Ishikawa (cell line): Measurements from ENCODE around the gene PSD2.
A peak's percentile ranks its signal among the peaks of the same experiment; 100 is the strongest.

ENCODE experiments used
- CEBPB ChIP-seq: IDR thresholded peaks from 2 replicates; pipeline ENCODE4 v1.6.1; 2012
- EGR1 ChIP-seq: IDR thresholded peaks from 2 replicates; pipeline ENCODE4 v1.6.1; 2012
- EP300 ChIP-seq: IDR thresholded peaks from 2 replicates; pipeline ENCODE4 v1.6.1; 2012; ENCODE audit warnings: borderline replicate concordance
- FOXM1 ChIP-seq: IDR thresholded peaks from 2 replicates; pipeline ENCODE4 v1.6.1; 2012; ENCODE audit warnings: low read depth, borderline replicate concordance
- TCF12 ChIP-seq: IDR thresholded peaks from 2 replicates; pipeline ENCODE4 v1.6.1; 2012; ENCODE audit warnings: low read depth
- YY1 ChIP-seq: IDR thresholded peaks from 2 replicates; pipeline ENCODE4 v1.6.1; 2012; ENCODE audit warnings: low read depth
- ZBTB7A ChIP-seq: IDR thresholded peaks from 2 replicates; pipeline ENCODE4 v1.6.1; 2012; ENCODE audit warnings: low read depth

- no peak for TF ChIP-seq FOXM1
- TF ChIP-seq EP300 = no peak
- no peak for TF ChIP-seq CEBPB
- TF ChIP-seq TCF12 = no peak
- TF ChIP-seq ZBTB7A = 0 out of 2 replicates have a peak, but pooled peaks have one; percentile 16
- no peak for TF ChIP-seq EGR1
- TF ChIP-seq YY1 = no peak
These were observed at the start of gene PSD2 for GRCh38 chr5:139795074-139796001.
